DLD1 (cell line): ENCODE measurements around the gene RPTOR.

ENCODE experiments used
- in situ Hi-C: cut with HindIII; loops from 2 replicates; pipeline ENCODE4 v1.10.0; 2017; ENCODE audit warnings: low sequenced_read_pairs

The RPTOR gene

GRCh38 chr17:80852476-80853015 is 307.9 kb downstream of the RPTOR start:
- in situ Hi-C loops = no loop called here

- in situ Hi-C loops = no loop called here
Measured at GRCh38 chr17:80853076-80853475, 308.4 kb downstream of the RPTOR start.

DNA sequence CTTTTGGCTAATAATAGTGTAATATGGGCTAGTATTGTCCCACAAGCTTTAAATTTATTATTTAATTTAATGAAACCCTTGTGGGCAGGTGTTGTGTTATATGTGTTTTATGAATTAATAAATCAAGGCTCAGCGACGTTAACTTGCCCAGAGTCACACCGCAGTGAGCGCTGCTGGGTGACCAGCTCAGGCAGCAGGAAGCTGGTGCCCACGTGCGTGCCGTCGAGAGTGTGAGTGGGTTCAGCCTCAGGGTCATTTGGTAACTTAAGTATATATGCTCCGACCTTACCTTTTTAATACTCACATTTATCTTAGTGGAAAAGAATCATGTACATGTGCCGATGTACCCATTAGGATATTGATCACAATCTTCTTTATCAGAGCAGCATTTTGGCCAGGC is 309.6 kb downstream of the RPTOR start:
- in situ Hi-C loops = no loop called here

DNA sequence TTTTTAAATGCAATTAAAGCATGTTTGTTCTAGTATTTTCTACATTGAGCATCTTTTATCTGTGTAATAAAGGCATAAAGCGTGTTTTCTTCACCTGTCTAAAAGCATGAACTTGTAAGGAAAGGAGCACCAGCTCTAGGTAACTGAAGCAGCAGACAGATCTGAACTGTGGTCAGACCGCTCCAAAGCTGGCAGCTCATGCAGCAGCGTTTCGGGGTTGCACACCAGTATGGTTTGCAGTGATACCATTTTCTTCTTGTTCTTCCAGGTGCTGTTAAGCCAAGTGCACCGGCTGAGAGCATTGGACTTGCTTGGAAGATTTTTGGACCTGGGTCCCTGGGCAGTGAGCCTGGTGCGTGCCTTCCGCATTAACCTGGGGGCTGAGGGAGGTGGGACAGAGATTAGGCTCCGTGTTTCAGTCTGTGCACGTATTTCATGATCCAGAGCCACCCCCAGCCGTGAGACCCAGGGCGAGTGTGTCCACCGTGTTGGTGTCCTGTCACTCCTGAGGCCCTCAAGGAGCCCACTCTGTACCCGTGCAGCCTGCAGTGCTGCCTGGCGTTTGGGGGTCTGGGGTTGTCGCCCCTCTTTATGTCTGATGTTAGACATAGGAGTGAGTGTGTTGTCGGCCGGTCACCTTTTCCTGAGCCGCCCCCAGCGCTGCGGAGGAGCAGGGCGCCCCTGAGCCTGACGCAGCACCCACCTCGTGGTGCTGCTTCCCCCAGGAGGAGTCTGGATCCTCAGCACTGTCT is 310.7 kb downstream of the RPTOR start:
- in situ Hi-C loops = no loop called here

GRCh38 chr17:80855948-80856862 is 311.6 kb downstream of the RPTOR start:
- in situ Hi-C loops = no loop called here

DNA sequence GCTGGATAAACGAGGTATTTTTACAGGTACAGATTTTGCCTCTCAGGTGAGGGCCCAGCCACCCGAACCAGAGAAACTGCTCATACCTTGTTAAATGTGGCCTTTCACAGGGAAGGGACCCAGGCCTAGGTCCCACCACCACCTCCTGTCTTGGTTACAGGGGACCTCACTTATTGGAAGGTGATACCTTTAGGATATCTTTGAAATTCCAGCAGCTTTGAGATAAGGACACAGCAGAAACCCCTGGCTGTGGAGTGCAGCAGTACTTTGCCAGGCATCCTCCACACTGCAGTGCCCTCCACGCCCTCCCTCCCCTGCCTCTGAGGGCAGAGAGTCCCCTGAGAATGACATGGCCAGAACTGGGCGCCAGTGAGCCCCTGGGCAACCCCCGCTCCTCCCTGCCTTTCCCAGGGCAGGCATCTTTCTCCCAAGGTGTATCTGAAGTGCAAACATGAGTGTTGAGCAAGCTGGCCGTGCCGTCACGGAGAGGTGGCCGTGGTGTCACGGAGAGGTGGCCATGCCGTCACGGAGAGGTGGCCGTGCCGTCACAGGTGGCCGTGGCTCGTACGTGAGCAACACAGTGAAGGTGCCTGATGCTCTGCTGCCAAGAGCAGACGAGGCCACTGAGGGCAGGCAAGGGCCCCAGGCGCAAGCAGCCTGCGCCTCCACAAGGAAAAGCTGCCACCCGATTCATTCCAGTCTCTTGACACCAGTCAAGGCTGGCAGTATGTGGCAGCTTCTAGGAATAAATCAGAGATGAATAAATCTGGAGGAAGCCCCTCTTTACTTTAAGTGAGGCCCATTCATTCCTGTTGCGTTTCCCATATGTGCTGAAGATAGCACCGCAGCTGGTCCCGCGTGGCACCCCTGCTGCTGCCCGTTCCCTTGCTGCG is 312.5 kb downstream of the RPTOR start:
- in situ Hi-C loops = no loop called here

GRCh38 chr17:80857756-80858171 is 313.1 kb downstream of the RPTOR start:
- in situ Hi-C loops = no loop called here

DNA sequence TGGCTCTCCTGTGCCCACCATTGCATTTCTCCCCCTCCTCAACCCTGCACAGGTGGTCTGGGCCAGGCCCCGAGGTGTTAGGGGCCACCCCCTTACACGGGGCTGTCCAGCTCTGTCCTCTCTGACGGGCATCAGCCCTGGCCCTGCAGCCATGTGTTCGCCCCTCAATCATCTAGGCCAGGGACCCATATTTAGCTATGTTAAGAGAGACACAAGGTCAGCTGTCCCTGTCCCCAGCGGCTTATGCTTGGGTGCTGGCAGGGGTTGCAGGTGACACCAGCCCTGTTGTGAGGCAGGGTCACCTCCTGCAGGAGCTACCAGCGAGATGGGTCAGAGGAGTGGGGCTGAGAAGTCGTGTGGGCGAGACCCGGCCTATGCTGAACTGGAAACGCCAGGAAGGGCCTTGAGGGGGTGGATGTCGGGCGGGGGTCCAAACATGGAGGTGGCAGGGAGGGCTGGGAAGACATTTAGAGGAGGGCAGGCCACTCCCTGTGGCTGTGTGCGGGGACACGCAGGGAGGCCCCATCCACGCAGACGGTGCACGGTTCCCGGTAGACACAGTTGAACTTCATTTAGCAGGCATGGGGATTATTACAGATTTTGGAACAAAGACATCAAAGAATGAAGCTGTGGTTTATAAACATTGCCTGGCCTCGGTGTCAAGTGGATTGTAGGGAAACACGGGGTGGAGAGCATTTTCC is 313.8 kb downstream of the RPTOR start:
- in situ Hi-C loops = no loop called here

DNA sequence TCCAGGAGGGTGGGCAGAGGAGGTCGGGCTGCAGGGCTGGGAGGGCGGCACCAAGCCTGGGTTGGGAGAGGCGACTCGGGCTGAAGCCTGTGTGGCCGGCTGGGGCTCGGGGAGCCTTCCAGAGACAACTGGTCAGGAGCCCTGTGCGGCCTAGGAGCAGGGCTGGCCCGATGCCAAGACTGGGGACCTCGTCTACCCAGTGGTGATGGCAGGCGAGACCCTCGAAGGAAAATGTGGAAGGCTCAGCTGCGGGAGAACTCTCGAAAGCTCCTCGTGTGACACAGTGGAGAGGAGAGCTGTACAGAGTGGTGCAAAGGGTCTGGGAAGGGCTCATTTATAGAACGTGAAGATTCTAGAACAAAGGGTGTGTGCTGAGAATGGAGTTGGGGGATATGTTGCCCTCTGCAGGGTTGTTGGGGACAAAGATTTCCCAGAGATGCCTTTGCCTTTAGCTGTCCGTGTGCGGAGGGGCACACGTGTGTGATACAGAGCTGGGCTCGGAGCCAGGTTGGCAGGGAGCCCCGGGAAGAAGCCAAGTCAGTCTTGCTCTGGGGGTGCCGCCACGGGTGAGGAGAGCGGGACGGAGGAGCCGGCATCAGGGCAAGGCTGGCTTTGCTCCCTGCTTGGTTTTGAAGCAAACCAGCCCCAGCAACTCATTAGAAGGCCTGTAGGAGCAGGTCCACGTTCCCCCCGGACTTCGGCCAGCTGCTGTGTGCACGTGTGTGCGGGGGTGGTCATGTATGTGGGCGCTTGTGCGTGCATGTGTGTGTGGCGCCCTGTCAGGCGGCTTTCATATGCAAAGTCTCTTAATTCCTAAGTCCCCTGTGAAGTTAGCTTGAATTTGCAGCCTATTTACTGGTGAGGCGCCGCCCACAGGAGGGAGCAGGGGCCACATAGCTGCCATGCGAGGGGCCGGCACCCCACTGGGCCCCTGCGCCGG is 314.6 kb downstream of the RPTOR start:
- in situ Hi-C loops = no loop called here

DNA sequence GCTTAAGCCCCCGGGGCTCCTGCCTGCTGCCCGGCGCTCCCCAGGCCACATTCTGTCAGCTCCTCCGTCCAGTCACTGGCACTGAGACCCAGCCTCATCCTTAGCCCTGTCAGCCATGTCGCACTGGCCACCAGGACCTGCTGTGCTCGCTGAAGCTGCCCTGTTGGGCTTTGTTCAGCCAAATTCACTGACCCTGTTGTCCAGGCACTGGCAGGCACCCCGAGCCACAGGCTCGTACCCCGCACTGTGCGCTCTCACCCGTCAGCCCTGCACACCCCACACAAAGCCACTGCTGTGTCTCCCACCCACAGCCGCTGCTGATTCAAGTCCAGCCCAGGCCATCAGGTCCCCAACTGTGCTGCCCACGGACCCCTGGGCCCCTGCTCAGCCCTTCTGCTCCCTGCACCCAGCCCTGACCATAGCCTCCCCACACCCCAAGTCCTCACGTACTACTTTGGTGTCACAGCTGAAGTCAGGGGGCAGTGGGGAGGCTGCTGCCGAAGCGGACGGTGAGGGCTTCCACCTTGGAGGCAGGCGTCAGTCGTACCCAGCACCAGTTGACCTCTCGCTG is 315.5 kb downstream of the RPTOR start:
- in situ Hi-C loops = no loop called here

GRCh38 chr17:80860703-80861417 is 316.2 kb downstream of the RPTOR start:
- in situ Hi-C loops = no loop called here

GRCh38 chr17:80861418-80861815 is 316.8 kb downstream of the RPTOR start:
- in situ Hi-C loops = no loop called here

DNA sequence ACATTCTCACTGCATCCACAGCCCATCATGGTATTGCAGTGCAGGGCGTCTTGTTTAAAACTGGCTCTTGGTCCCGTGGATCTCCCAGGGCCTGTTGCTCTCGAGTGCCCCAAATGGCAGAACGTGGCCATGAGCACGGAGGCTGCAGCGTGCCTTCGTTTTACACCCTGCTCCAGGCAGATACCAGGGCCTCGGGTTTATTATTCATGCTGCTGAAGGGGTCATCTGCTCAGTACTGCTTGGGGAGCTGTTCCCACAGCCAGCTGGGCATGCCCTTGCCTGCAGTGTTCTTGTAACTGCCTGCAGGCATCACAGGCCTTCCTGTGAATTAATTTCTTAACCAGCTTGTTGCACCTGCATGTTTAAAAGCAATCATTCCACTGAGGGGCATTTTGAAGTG is 317.3 kb downstream of the RPTOR start:
- in situ Hi-C loops = no loop called here

- in situ Hi-C loops = no loop called here
Measured at GRCh38 chr17:80862481-80862961, 317.9 kb downstream of the RPTOR start.

DNA sequence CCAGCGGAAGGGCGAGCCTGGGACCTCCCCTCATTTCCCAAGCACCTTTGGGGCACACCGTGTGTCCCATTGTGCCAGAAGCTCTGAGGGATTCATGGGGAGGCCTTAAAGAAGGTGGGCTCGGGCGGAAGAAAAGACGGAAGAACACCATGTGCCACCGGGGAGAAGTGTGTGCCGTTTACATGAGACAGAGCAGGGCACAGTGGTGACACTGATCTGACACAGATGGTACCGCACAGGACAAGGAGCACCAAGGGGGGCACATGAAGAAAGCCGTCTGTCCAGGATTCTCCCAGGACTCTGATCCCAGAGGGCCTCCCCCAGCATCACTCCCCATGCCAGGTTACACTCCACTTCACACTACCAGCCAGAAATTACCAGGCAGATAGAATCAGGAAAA is 318.3 kb downstream of the RPTOR start:
- in situ Hi-C loops = no loop called here

- in situ Hi-C loops = no loop called here
Measured at GRCh38 chr17:80863626-80864025, 319.0 kb downstream of the RPTOR start.

DNA sequence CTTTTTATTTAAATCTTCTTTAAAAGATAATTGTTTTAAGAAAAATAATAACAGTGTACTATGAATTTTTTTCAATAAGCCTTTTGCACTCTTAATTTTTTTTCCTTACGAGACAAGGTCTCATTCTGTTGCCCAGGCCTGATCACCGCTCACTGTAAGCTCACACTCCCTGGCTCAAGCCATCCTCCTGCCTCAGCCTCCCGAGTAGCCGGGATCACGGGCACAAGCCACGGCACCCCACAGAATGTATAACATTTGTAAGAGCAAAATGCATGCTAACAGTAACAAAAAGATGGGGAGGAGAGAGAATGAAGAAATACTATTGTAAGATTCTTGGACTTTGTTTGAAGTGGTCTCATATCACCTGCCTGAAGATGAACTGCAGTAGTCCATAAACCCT is 320.1 kb downstream of the RPTOR start:
- in situ Hi-C loops = no loop called here
